H9 (cell line): ENCODE measurements around the gene TAOK3. TPM values are rescaled to one million over a fixed set of nuclear protein-coding genes. Genes with fewer than 3 reads are reported as not detected.

Experiments used
- DNase-seq: peaks from one replicate; pipeline ENCODE4 v3.0.0-alpha.2; 2017
- H2AFZ ChIP-seq: one replicate; pipeline ENCODE4 v1.6.1; 2013; ENCODE audit warnings: mild to moderate bottlenecking, low read length, control low read depth, moderate library complexity
- H2AK5ac ChIP-seq: 2 replicates; pipeline ENCODE4 v1.6.1; 2013; ENCODE audit warnings: low read length, control low read depth, mixed read lengths; ENCODE audit not compliant: insufficient read length
- H2BK120ac ChIP-seq: one replicate; pipeline ENCODE4 v1.6.1; 2013; ENCODE audit warnings: low read depth, mild to moderate bottlenecking, low read length, control low read depth, inconsistent platforms; ENCODE audit not compliant: poor library complexity, severe bottlenecking
- H2BK12ac ChIP-seq: 2 replicates; pipeline ENCODE4 v1.6.1; 2013; ENCODE audit warnings: low read length, control low read depth, mixed read lengths, low read depth; ENCODE audit not compliant: insufficient read length
- H2BK15ac ChIP-seq: 2 replicates; pipeline ENCODE4 v1.6.1; 2013; ENCODE audit warnings: low read depth, low read length, control low read depth
- H2BK20ac ChIP-seq: one replicate; pipeline ENCODE4 v1.6.1; 2013; ENCODE audit warnings: low read depth, mild to moderate bottlenecking, low read length, control low read depth, inconsistent platforms; ENCODE audit not compliant: poor library complexity, severe bottlenecking
- H2BK5ac ChIP-seq: 2 replicates; pipeline ENCODE4 v1.6.1; 2013; ENCODE audit warnings: low read length, control low read depth, mixed read lengths; ENCODE audit not compliant: insufficient read length
- H3K14ac ChIP-seq: 2 replicates; pipeline ENCODE4 v1.6.1; 2013; ENCODE audit warnings: low read length, control low read depth; ENCODE audit not compliant: insufficient read depth
- H3K18ac ChIP-seq: 2 replicates; pipeline ENCODE4 v1.6.1; 2013; ENCODE audit warnings: low read depth, mild to moderate bottlenecking, mixed read lengths, low read length, control low read depth; ENCODE audit not compliant: insufficient read length
- H3K23ac ChIP-seq: 2 replicates; pipeline ENCODE4 v1.6.1; 2013; ENCODE audit warnings: low read length, control low read depth, mixed read lengths, low read depth; ENCODE audit not compliant: insufficient read length
- H3K23me2 ChIP-seq: 2 replicates; pipeline ENCODE4 v1.6.1; 2013; ENCODE audit warnings: low read depth, mild to moderate bottlenecking, mixed read lengths, low read length, control low read depth; ENCODE audit not compliant: insufficient read length, poor library complexity, severe bottlenecking
- H3K27ac ChIP-seq: 2 replicates; pipeline ENCODE4 v1.5.1; 2013; ENCODE audit warnings: low read length, control low read depth, mixed read lengths, low read depth; ENCODE audit not compliant: insufficient read length
- H3K27me3 ChIP-seq: 2 replicates; pipeline ENCODE4 v1.6.1; 2013; ENCODE audit warnings: low read length, control low read depth, inconsistent platforms; ENCODE audit not compliant: insufficient read depth
- H3K4ac ChIP-seq: 2 replicates; pipeline ENCODE4 v1.6.1; 2013; ENCODE audit warnings: low read depth, mild to moderate bottlenecking, control low read depth, inconsistent platforms, low read length, moderate library complexity
- H3K4me1 ChIP-seq: 2 replicates; pipeline ENCODE4 v1.6.1; 2013; ENCODE audit warnings: low read length, control low read depth, inconsistent platforms; ENCODE audit not compliant: insufficient read depth
- H3K4me2 ChIP-seq: 2 replicates; pipeline ENCODE4 v1.6.1; 2013; ENCODE audit warnings: low read length, control low read depth, mixed read lengths; ENCODE audit not compliant: insufficient read length, insufficient read depth
- H3K56ac ChIP-seq: 2 replicates; pipeline ENCODE4 v1.6.1; 2013; ENCODE audit warnings: low read depth, mild to moderate bottlenecking, mixed read lengths, low read length, control low read depth; ENCODE audit not compliant: insufficient read length
- H3K79me1 ChIP-seq: 2 replicates; pipeline ENCODE4 v1.6.1; 2013; ENCODE audit warnings: low read depth, mild to moderate bottlenecking, moderate library complexity, low read length, control low read depth, inconsistent platforms; ENCODE audit not compliant: insufficient read depth, poor library complexity, severe bottlenecking
- H3K79me2 ChIP-seq: 2 replicates; pipeline ENCODE4 v1.6.1; 2013; ENCODE audit warnings: low read length, control low read depth, inconsistent platforms; ENCODE audit not compliant: insufficient read depth
- H3K9ac ChIP-seq: 2 replicates; pipeline ENCODE4 v1.6.1; 2013; ENCODE audit warnings: low read length, control low read depth, mixed read lengths; ENCODE audit not compliant: insufficient read length; ENCODE audit errors: extremely low read depth
- H3K9me3 ChIP-seq: one replicate; pipeline ENCODE4 v1.6.1; 2013; ENCODE audit warnings: low read depth, low read length, inconsistent platforms; ENCODE audit not compliant: control insufficient read depth
- H3T11ph ChIP-seq: one replicate; pipeline ENCODE4 v1.6.1; 2013; ENCODE audit warnings: mild to moderate bottlenecking, low read length, control low read depth, inconsistent platforms
- H4K20me1 ChIP-seq: one replicate; pipeline ENCODE4 v1.6.1; 2013; ENCODE audit not compliant: control insufficient read depth, insufficient read length, insufficient read depth
- H4K5ac ChIP-seq: 2 replicates; pipeline ENCODE4 v1.6.1; 2013; ENCODE audit warnings: low read depth, mild to moderate bottlenecking, mixed read lengths, low read length, control low read depth; ENCODE audit not compliant: insufficient read length
- H4K8ac ChIP-seq: replicated peaks from 2 replicates; pipeline ENCODE4 v1.6.1; 2013; ENCODE audit warnings: low read length, control low read depth, mixed read lengths, low read depth; ENCODE audit not compliant: insufficient read length
- H4K91ac ChIP-seq: 2 replicates; pipeline ENCODE4 v1.6.1; 2013; ENCODE audit warnings: low read depth, mild to moderate bottlenecking, moderate library complexity, mixed read lengths, low read length, control low read depth; ENCODE audit not compliant: insufficient read length
- H3K27ac Mint-ChIP-seq, 3 experiments: 2 replicates in 2 of 3; 3 replicates in 1 of 3; pipeline ENCODE4 v1.8.0; 2020 to 2021; ENCODE audit warnings: mixed read lengths in 3 of 3, mild to moderate bottlenecking in 1 of 3, moderate library complexity in 1 of 3
- H3K27me3 Mint-ChIP-seq: 2 replicates; pipeline ENCODE4 v1.8.0; 2021; ENCODE audit warnings: low read depth, mild to moderate bottlenecking, moderate library complexity, mixed read lengths
- H3K36me3 Mint-ChIP-seq, 3 experiments: 2 replicates in 2 of 3; 3 replicates in 1 of 3; pipeline ENCODE4 v1.8.0; 2020 to 2021; ENCODE audit warnings: low read depth in 3 of 3, mixed read lengths in 3 of 3; ENCODE audit not compliant: insufficient read depth in 1 of 3
- H3K4me1 Mint-ChIP-seq, 2 experiments: 2 replicates each; pipeline ENCODE4 v1.8.0; 2020; ENCODE audit warnings: mixed read lengths in 2 of 2
- H3K4me3 Mint-ChIP-seq, 2 experiments: 2 replicates in 1 of 2; 3 replicates in 1 of 2; pipeline ENCODE4 v1.8.0; 2020 to 2021; ENCODE audit warnings: mild to moderate bottlenecking in 2 of 2, mixed read lengths in 2 of 2, moderate library complexity in 1 of 2
- H3K9me3 Mint-ChIP-seq, 2 experiments: 2 replicates in 1 of 2; 3 replicates in 1 of 2; pipeline ENCODE4 v1.8.0; 2020; ENCODE audit warnings: mild to moderate bottlenecking in 2 of 2, mixed read lengths in 2 of 2, moderate library complexity in 1 of 2
- CTCF ChIP-seq: fragments of 200-600 bp; sonication (generic); conservative IDR thresholded peaks from 3 replicates; pipeline ENCODE4 v1.8.0; 2021; ENCODE audit warnings: antibody characterized with exemption, mild to moderate bottlenecking
- total RNA-seq: library from RNA; stranded (reverse); gene quantifications from 2 replicates; pipeline ENCODE4 v1.2.1, GENCODE V29; 2021

Gene TAOK3
- total RNA-seq, 1 experiment from 2014 or later: 5.2 TPM

GRCh38 chr12:118287728-118288127, 85.0 kb downstream of the TAOK3 start:
- H2BK5ac ChIP-seq: no peak overlapping the region
- no peaks in the 10 kb centered on the region for H3K27me3 Mint-ChIP-seq

More at GRCh38 chr12:118287728-118288127, 85.0 kb downstream of the TAOK3 start:
- Histone ChIP-seq H3K18ac (no peak overlapping the region), H3K79me2 (no peaks in the 10 kb centered on the region), H4K8ac (no peak overlapping the region), H4K20me1 (no peaks in the 10 kb centered on the region), H3K79me1 (no peaks in the 10 kb centered on the region), H2BK15ac (no peak overlapping the region), H2AFZ (no peak overlapping the region), H2AK5ac (no peak overlapping the region), H4K91ac (no peak overlapping the region), H3K23ac (no peak overlapping the region), H4K5ac (no peak overlapping the region), H2BK20ac (no peak overlapping the region), H3T11ph (no peak overlapping the region), H3K23me2 (no peaks in the 10 kb centered on the region), H3K9ac (no peak overlapping the region), H2BK12ac (no peak overlapping the region), H3K56ac (no peak overlapping the region), H3K27me3 (no peaks in the 10 kb centered on the region), H3K4ac (no peak overlapping the region), H2BK120ac (no peak overlapping the region), H3K4me2 (no peak overlapping the region), H3K4me1 (no peaks in the 10 kb centered on the region), H3K14ac (no peak overlapping the region), H3K27ac (no peak overlapping the region), H3K9me3 (no peaks in the 10 kb centered on the region)
- Mint-ChIP-seq H3K36me3 (no peaks in the 10 kb centered on the region), H3K9me3 (no peaks in the 10 kb centered on the region), H3K4me1 (no peaks in the 10 kb centered on the region), H3K4me3 (no peak overlapping the region), H3K27ac (no peak overlapping the region)
- no peak for DNase-seq
- TF ChIP-seq CTCF: no peak
